ENCODE measurements around the gene ELP2.

- no peak for TF ChIP-seq CTCF (tag by site-specific recombination; IDR thresholded peaks at IDR 0.05)
- no peak for TF ChIP-seq ZNF423 (tag by site-specific recombination; IDR thresholded peaks at IDR 0.05)
- no peak for TF ChIP-seq TCF7L2 (IDR thresholded peaks at IDR 0.05; ENCODE audit: borderline replicate concordance, low read depth, low read length)
- no peak for TF ChIP-seq PRDM10 (tag by site-specific recombination; IDR thresholded peaks at IDR 0.05)
- no peak for TF ChIP-seq ZBTB49 (tag by site-specific recombination; IDR thresholded peaks at IDR 0.05; ENCODE audit: low read depth)
- TF ChIP-seq ZBTB1 (tag by site-specific recombination; IDR thresholded peaks at IDR 0.05): no peak
These were observed 70.7 kb downstream of the ELP2 start for GRCh38 chr18:36200354-36200771.
